ENCODE measurements around the gene LRRC56. TPM values are rescaled to one million over a fixed set of nuclear protein-coding genes. Genes with fewer than 3 reads are reported as not detected.

The LRRC56 gene
- total RNA-seq, 1 experiment from 2014 or later = 3.4 TPM

GRCh38 chr11:545171-545570 is 7.8 kb downstream of the LRRC56 start:
- Histone ChIP-seq H3K79me2 (ENCODE audit: insufficient read depth, low read length) (no peaks in the 10 kb centered on the region), H2AK5ac (ENCODE audit: insufficient read length, low read length) (no peak overlapping the region), H3K27ac (ENCODE audit: insufficient read length, low read depth, low read length) (no peak overlapping the region), H2BK15ac (ENCODE audit: low read depth, low read length) (no peak overlapping the region), H3K27me3 (ENCODE audit: insufficient read depth, low read length) (no peaks in the 10 kb centered on the region), H3K14ac (ENCODE audit: insufficient read depth, low read length) (no peak overlapping the region), H3K79me1 (ENCODE audit: insufficient read depth, low read depth, low read length, poor library complexity, severe bottlenecking) (no peaks in the 10 kb centered on the region), H3K4ac (ENCODE audit: low read depth, low read length) (no peak overlapping the region), H2BK12ac (ENCODE audit: insufficient read length, low read depth, low read length) (no peak overlapping the region), H3K56ac (ENCODE audit: insufficient read length, low read depth, low read length) (no peak overlapping the region), H3K9ac (ENCODE audit: extremely low read depth, insufficient read length, low read length) (no peak overlapping the region), H2BK5ac (ENCODE audit: insufficient read length, low read length) (no peak overlapping the region), H2BK20ac (ENCODE audit: low read depth, low read length, poor library complexity, severe bottlenecking) (no peak overlapping the region), H4K5ac (ENCODE audit: insufficient read length, low read depth, low read length) (no peak overlapping the region), H3K23me2 (ENCODE audit: insufficient read length, low read depth, low read length, poor library complexity, severe bottlenecking) (no peaks in the 10 kb centered on the region), H2AFZ (ENCODE audit: low read length) (no peak overlapping the region), H4K8ac (replicated peaks; ENCODE audit: insufficient read length, low read depth, low read length) (no peak overlapping the region), H4K20me1 (ENCODE audit: control insufficient read depth, insufficient read depth, insufficient read length) (no peaks in the 10 kb centered on the region), H3K4me1 (ENCODE audit: insufficient read depth, low read length) (no peaks in the 10 kb centered on the region), H3K9me3 (ENCODE audit: control insufficient read depth, low read depth, low read length) (no peaks in the 10 kb centered on the region), H3K23ac (ENCODE audit: insufficient read length, low read depth, low read length) (no peak overlapping the region), H3K18ac (ENCODE audit: insufficient read length, low read depth, low read length) (no peak overlapping the region), H3K4me2 (ENCODE audit: insufficient read depth, insufficient read length, low read length) (no peak overlapping the region), H2BK120ac (ENCODE audit: low read depth, low read length, poor library complexity, severe bottlenecking) (no peak overlapping the region), H4K91ac (ENCODE audit: insufficient read length, low read depth, low read length) (no peak overlapping the region), H3T11ph (ENCODE audit: low read length) (no peak overlapping the region)
- peaks cover 2 to 7% (median 5%) of the 10 kb centered on the region in 3 experiments; a peak in 5 of 7 replicates for H3K36me3 Mint-ChIP-seq (ENCODE audit: insufficient read depth in 1 of 3, low read depth in 3 of 3)
- H3K27ac Mint-ChIP-seq = no peak overlapping the region
- TF ChIP-seq, protein P1, sequence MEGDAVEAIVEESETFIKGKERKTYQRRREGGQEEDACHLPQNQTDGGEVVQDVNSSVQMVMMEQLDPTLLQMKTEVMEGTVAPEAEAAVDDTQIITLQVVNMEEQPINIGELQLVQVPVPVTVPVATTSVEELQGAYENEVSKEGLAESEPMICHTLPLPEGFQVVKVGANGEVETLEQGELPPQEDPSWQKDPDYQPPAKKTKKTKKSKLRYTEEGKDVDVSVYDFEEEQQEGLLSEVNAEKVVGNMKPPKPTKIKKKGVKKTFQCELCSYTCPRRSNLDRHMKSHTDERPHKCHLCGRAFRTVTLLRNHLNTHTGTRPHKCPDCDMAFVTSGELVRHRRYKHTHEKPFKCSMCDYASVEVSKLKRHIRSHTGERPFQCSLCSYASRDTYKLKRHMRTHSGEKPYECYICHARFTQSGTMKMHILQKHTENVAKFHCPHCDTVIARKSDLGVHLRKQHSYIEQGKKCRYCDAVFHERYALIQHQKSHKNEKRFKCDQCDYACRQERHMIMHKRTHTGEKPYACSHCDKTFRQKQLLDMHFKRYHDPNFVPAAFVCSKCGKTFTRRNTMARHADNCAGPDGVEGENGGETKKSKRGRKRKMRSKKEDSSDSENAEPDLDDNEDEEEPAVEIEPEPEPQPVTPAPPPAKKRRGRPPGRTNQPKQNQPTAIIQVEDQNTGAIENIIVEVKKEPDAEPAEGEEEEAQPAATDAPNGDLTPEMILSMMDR (conservative IDR thresholded peaks at IDR 0.05) = no peak
- peaks cover 0 to 2% of the 10 kb centered on the region in 2 experiments; a peak in 2 of 5 replicates for H3K9me3 Mint-ChIP-seq
- H3K4me1 Mint-ChIP-seq = peaks cover 3 to 5% of the 10 kb centered on the region in 2 experiments; a peak in 2 of 4 replicates
- no peak overlapping the region for H3K4me3 Mint-ChIP-seq
- no CpG with 5 or more reads among the region's 11 CpGs for WGBS (ENCODE audit: extremely low coverage, insufficient read length, low lambda C conversion rate)
- DNase-seq = no peak
- peaks cover 3% of the 10 kb centered on the region; the same call in 1 of the 2 replicates for H3K27me3 Mint-ChIP-seq (ENCODE audit: low read depth)
